Smooth muscle cell (in vitro differentiated cells): ENCODE measurements around the gene PRR12. TPM values are rescaled to one million over a fixed set of nuclear protein-coding genes. Genes with fewer than 3 reads are reported as not detected.

Source experiments
- DNase-seq: peaks from one replicate; lab custom pipeline; 2025; ENCODE audit not compliant: unreplicated experiment; lab: John Stamatoyannopoulos, UW
- H2AFZ ChIP-seq: fragments of 200-600 bp; sonication (generic); 2 replicates; pipeline ENCODE4 v1.6.0; 2016; ENCODE audit warnings: antibody characterized with exemption, low read depth, mild to moderate bottlenecking
- H3F3A ChIP-seq: fragments of 200-600 bp; sonication (generic); 2 replicates; pipeline ENCODE4 v1.6.0; 2017; ENCODE audit warnings: antibody characterized with exemption, low read depth
- H3K27ac ChIP-seq: fragments of 200-600 bp; sonication (generic); 2 replicates; pipeline ENCODE4 v1.5.1; 2016; ENCODE audit warnings: low read depth, mild to moderate bottlenecking
- H3K27me3 ChIP-seq: fragments of 200-600 bp; sonication (generic); 2 replicates; pipeline ENCODE4 v1.6.1; 2016; ENCODE audit warnings: low read depth, mild to moderate bottlenecking
- H3K36me3 ChIP-seq: fragments of 200-600 bp; sonication (generic); 2 replicates; pipeline ENCODE4 v1.5.1; 2016; ENCODE audit warnings: low read depth
- H3K4me1 ChIP-seq: fragments of 200-600 bp; sonication (generic); 2 replicates; pipeline ENCODE4 v1.5.1; 2016; ENCODE audit warnings: low read depth
- H3K4me2 ChIP-seq: fragments of 200-600 bp; sonication (generic); 2 replicates; pipeline ENCODE4 v1.6.0; 2016; ENCODE audit warnings: mild to moderate bottlenecking
- H3K4me3 ChIP-seq: fragments of 200-600 bp; sonication (generic); 2 replicates; pipeline ENCODE4 v1.5.1; 2016; ENCODE audit warnings: mild to moderate bottlenecking
- H3K79me2 ChIP-seq: fragments of 200-600 bp; sonication (generic); 2 replicates; pipeline ENCODE4 v1.6.0; 2016; ENCODE audit warnings: low read depth, mild to moderate bottlenecking
- H3K9ac ChIP-seq: fragments of 200-600 bp; sonication (generic); 2 replicates; pipeline ENCODE4 v1.6.0; 2016; ENCODE audit warnings: low read depth
- H3K9me3 ChIP-seq: fragments of 200-600 bp; sonication (generic); replicated peaks from 2 replicates; pipeline ENCODE4 v1.5.1; 2016; ENCODE audit warnings: low read depth
- H4K20me1 ChIP-seq: fragments of 200-600 bp; sonication (generic); 2 replicates; pipeline ENCODE4 v1.6.0; 2016; ENCODE audit warnings: low read depth
- WGBS: methylation state at CpG from one replicate; pipeline ENCODE4 v1.1.7; 2016; ENCODE audit warnings: low lambda C conversion rate; 5-methylcytosine and 5-hydroxymethylcytosine counted together
- polyA plus RNA-seq: library from polyadenylated mRNA; unstranded; fragments of >200 nt; fragmentation: Nextera tagmentation; extraction: Ambion mirVana; gene quantifications from 2 replicates; pipeline ENCODE4 v1.2.1, GENCODE V29; 2016
- total RNA-seq: library from RNA; depleted of rRNA; stranded (reverse); fragments of >200 nt; gene quantifications from 2 replicates; pipeline ENCODE4 v1.2.3, GENCODE V29; 2014
- TF ChIP-seq, protein P1 (sequence below): fragments of 200-600 bp; sonication (generic); IDR thresholded peaks from 2 replicates; pipeline ENCODE4 v1.5.1; 2017; ENCODE audit warnings: borderline replicate concordance, mild to moderate bottlenecking, antibody characterized with exemption; ENCODE audit not compliant: insufficient read depth, poor library complexity, severe bottlenecking

PRR12 gene
- total and polyA plus RNA-seq, 2 experiments from 2014 or later = 1.7 to 4.5 TPM

DNA sequence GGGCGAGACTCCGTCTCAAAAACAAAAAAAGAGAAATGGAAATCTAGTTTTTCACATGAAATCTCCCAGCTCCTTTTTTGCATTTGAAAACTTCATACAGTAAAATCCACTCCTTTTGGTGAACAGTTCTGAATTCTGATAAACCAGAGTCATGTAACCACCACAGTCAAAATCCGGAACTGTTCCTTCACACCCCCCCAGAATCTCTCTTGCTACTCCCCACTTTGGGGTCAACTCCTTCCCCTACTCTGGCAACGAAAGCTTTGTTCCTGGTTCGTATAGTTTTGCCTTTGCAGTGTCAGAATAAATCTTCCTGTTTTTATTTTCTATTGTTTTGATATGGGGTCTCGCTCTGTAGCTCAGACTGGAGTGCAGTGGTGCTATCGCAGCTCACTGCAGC lies 39.5 kb upstream of the PRR12 start:
- H3K27ac ChIP-seq = no peak overlapping the region
- peaks cover 3% of the 10 kb centered on the region for H3K4me1 ChIP-seq
- H2AFZ ChIP-seq = no peak overlapping the region
- H3K79me2 ChIP-seq = no peaks in the 10 kb centered on the region
- peaks cover 6% of the 10 kb centered on the region for H3F3A ChIP-seq
- WGBS = 98% methylated on average over 7 of the region's 7 CpGs
- no peaks in the 10 kb centered on the region for H3K36me3 ChIP-seq
- peaks cover 30% of the 10 kb centered on the region for H4K20me1 ChIP-seq
- no peaks in the 10 kb centered on the region for H3K9me3 ChIP-seq
- TF ChIP-seq, protein P1, sequence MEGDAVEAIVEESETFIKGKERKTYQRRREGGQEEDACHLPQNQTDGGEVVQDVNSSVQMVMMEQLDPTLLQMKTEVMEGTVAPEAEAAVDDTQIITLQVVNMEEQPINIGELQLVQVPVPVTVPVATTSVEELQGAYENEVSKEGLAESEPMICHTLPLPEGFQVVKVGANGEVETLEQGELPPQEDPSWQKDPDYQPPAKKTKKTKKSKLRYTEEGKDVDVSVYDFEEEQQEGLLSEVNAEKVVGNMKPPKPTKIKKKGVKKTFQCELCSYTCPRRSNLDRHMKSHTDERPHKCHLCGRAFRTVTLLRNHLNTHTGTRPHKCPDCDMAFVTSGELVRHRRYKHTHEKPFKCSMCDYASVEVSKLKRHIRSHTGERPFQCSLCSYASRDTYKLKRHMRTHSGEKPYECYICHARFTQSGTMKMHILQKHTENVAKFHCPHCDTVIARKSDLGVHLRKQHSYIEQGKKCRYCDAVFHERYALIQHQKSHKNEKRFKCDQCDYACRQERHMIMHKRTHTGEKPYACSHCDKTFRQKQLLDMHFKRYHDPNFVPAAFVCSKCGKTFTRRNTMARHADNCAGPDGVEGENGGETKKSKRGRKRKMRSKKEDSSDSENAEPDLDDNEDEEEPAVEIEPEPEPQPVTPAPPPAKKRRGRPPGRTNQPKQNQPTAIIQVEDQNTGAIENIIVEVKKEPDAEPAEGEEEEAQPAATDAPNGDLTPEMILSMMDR = no peak
- no peak overlapping the region for H3K4me3 ChIP-seq
- H3K4me2 ChIP-seq = no peak overlapping the region
- no peak overlapping the region for H3K9ac ChIP-seq
- H3K27me3 ChIP-seq = no peaks in the 10 kb centered on the region
- DNase-seq = no peak

DNA sequence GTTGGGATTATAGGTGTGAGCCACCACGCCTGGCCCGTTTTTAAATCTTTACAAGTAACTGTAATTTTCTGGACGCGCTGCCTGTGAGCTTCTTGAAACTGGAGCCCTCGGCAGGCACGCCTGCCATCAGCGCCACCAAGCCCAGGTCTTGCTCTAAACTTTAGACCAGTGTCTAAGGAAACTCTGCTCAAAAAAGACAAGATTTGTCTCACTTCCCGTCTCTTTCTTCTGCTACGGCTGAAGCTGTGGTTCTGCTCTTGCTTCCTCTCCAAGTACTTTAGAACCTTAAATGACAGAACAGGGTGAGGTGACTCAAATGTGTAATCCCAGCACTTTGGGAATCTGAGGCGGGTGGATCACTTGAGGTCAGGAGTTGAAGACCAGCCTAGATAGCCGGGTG lies 38.2 kb upstream of the PRR12 start:
- no peak overlapping the region for H3K27ac ChIP-seq
- H3K9me3 ChIP-seq = no peaks in the 10 kb centered on the region
- no peak overlapping the region for H3K4me3 ChIP-seq
- H3K4me1 ChIP-seq = peaks cover 4% of the 10 kb centered on the region
- peaks cover 30% of the 10 kb centered on the region for H4K20me1 ChIP-seq
- DNase-seq = no peak
- H3F3A ChIP-seq = peaks cover 13% of the 10 kb centered on the region
- no peaks in the 10 kb centered on the region for H3K79me2 ChIP-seq
- no peaks in the 10 kb centered on the region for H3K36me3 ChIP-seq
- H3K9ac ChIP-seq = no peak overlapping the region
- no peak overlapping the region for H3K4me2 ChIP-seq
- H2AFZ ChIP-seq = no peak overlapping the region
- 94% methylated on average over 11 of the region's 11 CpGs for WGBS
- TF ChIP-seq, protein P1 = no peak
- no peaks in the 10 kb centered on the region for H3K27me3 ChIP-seq

DNA sequence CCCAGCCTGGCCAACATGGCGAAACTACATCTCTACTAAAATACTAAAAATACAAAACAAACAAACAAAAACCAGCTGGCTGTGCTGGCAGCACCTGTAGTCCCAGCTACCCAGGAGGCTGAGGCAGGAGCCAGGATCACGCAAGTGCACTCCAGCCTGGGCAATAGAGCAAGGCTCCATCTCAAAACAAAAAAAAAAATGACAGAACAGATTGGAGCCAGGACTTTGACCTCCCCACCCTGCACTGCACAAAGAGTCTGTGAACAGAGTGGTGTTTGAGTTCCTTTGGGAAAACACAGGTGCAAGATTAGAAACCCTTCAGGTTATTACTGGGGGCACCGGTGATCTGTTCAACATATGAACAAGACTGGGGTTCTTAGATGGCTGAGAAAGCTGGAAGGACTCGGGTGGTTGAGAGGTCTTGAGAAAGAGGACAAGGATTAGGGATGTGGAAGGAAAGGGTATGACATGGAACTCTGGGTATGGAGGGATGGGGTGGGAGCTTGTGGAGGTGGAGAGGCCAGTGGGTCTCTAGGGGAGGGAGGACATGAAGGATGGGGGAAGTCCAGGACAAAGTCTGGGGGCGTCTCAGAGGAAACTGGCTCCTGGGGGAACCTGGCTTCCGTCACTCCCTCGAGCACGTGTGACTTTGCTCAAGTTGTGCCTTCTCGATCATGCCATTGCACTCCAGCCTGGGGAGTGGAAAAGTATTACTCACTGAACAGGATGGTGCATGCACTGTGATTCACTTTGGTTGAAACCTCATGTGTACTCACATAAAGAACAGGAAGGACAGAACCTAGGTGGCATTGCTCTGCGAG lies 37.3 kb upstream of the PRR12 start:
- no peaks in the 10 kb centered on the region for H3K27me3 ChIP-seq
- H3F3A ChIP-seq = peaks cover 13% of the 10 kb centered on the region
- no peaks in the 10 kb centered on the region for H3K79me2 ChIP-seq
- H3K4me1 ChIP-seq = peaks cover 4% of the 10 kb centered on the region
- TF ChIP-seq, protein P1 = no peak
- H4K20me1 ChIP-seq = peaks cover 30% of the 10 kb centered on the region
- H3K27ac ChIP-seq = peak overlapping the region; percentile 61
- no peaks in the 10 kb centered on the region for H3K36me3 ChIP-seq
- no peak for DNase-seq
- H3K4me3 ChIP-seq = no peak overlapping the region
- H3K9me3 ChIP-seq = no peaks in the 10 kb centered on the region
- no peak overlapping the region for H2AFZ ChIP-seq
- 79% methylated on average over 9 of the region's 10 CpGs for WGBS
- no peak overlapping the region for H3K4me2 ChIP-seq
- H3K9ac ChIP-seq = no peak overlapping the region

DNA sequence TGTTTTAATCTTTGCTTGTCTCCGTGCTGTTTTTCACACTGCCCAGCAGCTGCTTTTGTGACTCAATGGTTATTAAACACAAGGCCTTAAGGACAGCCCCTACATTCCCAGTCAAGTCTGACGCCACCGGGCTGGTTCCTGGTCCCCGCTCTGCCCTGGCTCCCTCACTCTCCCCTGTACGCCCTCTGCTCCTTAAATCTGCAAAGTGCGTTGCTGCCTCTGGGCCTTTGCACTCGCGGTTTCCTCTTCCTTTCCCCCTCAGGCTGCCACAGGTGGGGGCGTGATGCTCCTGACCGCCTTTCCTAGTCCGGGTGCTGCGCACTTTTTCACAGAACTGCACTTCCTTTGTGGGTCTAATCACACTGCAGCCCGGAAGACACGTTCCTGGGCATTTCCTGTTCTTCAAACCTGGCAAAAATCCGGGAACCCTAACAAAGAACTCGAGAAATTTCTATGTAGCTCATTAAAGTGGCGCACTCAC lies 36.2 kb upstream of the PRR12 start:
- Histone ChIP-seq H3K4me2 (no peak overlapping the region), H3K4me1 (peaks cover 4% of the 10 kb centered on the region), H3K27me3 (no peaks in the 10 kb centered on the region), H3F3A (peaks cover 13% of the 10 kb centered on the region), H3K9ac (no peak overlapping the region), H3K36me3 (no peaks in the 10 kb centered on the region), H2AFZ (no peak overlapping the region), H3K9me3 (no peaks in the 10 kb centered on the region), H3K27ac (peak overlapping the region; percentile 61), H3K79me2 (no peaks in the 10 kb centered on the region), H3K4me3 (no peak overlapping the region), H4K20me1 (peaks cover 36% of the 10 kb centered on the region)
- TF ChIP-seq, protein P1 = no peak
- no peak for DNase-seq
- WGBS = 88% methylated on average over 17 of the region's 17 CpGs
